HG02759 (cell line): Measurements from ENCODE around the gene NR1D2.
"Not testable (repeated sequence)": the region's sequence is repeated elsewhere in the genome, so short reads cannot be mapped to it uniquely, and the experiment has no call there.

Source experiments
- ATAC-seq: cut with Tn5 transposase; IDR thresholded peaks from one replicate; pipeline ENCODE4 v1.9.1; 2021; ENCODE audit warnings: mild to moderate bottlenecking, moderate library complexity; ENCODE audit not compliant: unreplicated experiment

NR1D2 gene

DNA sequence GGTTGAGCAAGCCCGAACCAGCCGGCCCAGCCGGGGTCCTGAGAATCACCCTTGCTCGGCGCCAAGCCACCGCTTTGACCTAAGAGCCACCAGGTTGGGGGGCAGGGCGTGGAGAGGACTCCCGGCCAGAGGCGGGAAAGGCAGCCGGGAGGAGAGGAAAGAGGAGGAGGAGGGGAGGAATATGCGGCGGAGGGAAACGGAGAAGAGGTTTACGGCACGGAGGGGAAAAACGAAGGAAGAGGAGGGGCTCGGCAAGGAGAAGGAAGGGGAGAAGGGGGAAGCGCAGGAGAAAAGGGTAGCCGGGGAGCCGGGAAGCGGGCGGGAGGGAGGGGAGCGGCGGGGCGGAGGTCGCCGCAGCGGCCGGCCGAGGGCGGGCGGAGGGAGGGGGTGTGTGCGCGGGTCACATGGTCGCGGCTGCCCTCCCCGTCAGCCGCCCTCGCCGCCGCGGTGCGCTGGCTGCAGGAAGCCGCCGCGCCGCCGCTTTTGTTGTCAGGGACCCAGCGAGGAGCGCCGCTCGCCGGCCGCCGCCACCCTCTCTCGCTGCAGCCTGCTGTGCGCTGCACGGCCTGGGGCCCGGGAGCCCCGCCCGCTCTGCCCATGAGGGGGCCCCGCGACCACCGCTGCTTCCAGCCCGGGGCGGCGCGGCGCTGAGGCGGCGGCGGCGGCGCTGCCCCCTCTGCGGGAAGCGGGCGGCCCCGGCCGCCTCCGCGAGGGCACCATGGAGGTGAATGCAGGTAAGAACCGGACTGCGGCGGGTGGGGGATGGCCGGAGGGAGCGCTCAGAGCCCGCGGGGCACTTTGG lies at the start of gene NR1D2:
NR1D2 (plus strand) TSS at position 426 of the 802 bp plus-strand sequence; CDS start at position 719, 293 bp downstream.
- peak; percentile 61 for ATAC-seq

DNA sequence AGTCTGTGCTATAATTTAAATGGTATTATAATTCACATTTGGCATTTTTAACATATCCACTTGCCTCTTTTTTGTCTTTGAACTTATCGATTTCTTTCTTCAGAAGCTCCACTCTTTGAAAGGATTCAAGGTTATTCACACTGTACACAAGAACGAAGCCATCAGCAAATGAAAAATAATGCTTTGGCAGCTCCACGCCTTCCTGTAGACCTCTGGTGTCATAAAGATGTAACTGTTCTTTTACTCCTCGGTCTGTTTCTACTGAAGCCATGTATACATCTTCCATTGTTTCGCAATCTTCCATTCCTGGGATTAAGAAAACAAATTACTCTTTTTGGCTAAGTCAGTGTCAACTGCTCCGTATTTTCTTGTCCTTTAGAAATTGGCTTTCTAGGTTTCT lies 44.3 kb upstream of the NR1D2 start:
- ATAC-seq = no peak

DNA sequence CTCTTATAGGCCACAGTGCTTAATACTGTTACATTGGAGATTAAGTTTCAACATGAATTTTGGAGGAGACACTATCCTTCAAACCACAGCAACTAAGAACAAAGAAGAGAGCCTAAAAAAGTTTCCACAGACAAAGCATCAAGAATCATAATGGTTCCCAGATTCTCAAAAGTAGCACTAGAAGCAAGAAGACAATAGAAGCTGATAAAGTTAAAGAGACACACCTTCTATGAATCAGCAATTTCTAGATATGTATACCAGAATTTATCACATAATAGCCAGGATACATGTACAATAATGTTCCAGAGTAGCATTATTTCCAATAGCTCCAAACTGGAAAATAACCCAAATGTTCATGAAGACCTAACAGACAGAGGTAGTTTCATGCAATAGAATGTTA lies 40.5 kb upstream of the NR1D2 start:
- no peak for ATAC-seq

DNA sequence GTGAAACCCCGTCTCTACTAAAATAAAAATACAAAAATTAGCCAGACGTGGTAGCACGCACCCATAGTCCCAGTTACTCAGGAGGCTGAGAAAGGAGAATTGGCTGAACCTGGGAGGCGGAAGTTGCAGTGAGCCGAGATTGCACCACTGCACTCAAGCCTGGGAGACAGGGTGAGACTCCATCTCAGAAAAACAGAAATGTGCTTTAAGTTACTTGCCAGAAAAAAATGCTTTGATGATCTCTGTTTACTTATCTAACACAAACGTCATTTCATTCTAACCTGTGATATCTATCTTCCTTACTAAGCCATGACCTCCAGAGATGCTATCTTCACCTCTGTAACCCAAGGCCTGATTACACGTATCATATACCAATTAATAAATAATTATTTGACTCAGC lies 35.7 kb upstream of the NR1D2 start:
- no peak for ATAC-seq

DNA sequence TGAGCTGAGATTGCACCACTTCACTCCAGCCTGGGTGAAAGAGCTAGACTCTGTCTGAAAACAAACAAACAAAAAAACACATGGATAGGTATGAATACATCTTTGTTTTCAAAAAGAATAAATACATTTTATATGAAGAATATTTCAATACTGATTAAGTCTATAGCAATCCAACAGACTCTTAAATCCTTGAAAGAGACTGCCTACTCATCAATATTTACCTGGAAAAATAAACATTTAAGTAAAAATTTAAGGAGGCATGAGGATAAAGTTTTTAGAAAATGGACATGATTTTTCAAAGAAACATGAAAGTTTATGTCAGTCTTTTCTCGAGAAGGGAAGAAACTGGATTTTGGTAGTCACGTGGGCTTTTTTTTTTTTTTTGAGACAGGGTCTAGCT lies 33.7 kb upstream of the NR1D2 start:
- no peak for ATAC-seq

DNA sequence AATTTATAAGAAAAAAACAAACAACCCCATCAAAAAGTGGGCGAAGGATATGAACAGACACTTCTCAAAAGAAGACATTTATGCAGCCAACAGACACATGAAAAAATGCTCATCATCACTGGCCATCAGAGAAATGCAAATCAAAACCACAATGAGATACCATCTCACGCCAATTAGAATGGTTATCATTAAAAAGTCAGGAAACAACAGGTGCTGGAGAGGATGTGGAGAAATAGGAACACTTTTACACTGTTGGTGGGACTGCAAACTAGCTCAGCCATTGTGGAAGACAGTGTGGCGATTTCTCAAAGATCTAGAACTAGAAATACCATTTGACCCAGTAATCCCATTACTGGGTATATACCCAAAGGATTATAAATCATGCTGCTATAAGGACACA lies 32.8 kb upstream of the NR1D2 start:
- ATAC-seq = not testable (repeated sequence)

DNA sequence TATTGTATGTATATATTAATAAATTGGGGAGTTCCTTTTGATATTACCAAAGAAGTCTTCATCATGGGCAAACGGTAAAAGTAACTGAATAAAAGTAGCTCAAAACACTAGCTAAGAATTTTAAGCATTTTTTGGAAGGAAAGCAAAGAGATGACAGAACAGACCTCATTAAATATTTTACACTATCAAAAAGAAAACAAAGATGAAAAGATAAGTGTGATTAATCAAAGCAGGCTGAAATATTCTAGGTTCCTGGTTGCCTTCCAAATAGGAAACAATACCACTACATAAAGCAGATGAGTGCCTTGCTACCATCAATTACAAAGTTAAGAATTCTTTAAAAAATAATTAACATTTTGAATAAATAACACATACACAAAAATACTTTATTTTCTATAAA lies 31.9 kb upstream of the NR1D2 start:
- no peak for ATAC-seq

DNA sequence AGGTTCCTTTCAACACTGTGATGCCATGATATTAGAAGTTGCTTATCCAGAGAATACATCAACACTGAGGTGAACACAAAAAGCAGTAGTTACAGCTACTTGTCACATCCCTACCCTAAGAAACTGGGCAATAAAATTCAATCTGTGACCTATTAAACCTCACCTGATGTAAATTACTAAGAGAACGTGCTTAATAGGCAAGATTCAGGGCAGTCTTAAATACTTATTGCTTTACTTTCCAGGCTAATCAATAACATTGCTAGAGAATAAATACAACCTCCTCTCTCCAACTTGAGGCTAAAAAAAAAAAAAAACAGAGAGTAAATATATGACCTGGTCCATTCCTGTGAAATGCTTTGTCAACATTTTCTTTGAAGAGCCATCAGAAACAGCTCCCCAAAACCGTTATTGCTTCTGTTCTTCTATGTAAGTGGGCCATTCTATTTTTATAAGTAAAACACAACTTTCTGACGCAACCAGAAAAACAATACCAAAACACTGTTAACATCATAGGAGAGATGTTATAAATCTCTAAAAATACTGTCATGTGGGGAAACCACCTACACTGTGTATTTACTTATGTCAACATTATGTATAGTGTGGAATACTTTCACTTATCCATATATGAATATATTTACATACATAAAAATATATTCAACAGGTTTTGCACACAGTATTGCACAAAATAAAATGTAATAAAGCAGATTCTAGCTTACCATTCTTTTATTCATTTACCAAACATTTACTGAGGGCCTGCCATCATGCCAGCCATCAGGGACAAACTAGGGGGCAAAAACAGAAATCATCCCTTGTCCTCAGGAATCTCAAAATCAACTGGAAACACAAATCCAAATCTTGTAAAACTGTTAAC lies 31.0 kb upstream of the NR1D2 start:
- no peak for ATAC-seq

DNA sequence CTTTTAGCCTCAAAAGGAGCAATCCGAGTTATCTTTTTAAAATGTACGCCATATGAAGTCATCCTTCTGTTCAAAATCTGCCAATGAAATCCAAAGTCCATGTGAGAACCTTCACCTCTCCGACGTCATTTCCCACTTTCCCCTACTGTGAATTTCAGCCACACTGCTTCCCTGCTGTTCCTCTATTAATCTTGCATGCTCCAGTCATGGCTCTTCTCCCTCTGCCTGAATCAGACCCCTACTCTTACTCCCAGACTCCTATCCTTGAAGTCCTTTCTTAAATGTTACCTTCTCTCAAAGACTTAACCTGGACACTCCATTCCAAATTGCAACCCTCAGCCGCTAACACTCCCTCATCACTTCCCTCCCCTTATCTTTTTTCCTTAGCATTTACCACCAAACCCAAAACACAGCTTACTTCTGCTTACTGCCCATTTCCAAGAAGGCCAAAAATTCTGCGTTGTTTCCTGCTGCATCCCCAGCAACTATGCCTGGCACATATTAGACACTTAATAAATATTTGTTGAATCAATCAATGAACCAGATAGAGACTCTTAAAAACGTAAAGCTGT lies 29.5 kb upstream of the NR1D2 start:
- no peak for ATAC-seq

DNA sequence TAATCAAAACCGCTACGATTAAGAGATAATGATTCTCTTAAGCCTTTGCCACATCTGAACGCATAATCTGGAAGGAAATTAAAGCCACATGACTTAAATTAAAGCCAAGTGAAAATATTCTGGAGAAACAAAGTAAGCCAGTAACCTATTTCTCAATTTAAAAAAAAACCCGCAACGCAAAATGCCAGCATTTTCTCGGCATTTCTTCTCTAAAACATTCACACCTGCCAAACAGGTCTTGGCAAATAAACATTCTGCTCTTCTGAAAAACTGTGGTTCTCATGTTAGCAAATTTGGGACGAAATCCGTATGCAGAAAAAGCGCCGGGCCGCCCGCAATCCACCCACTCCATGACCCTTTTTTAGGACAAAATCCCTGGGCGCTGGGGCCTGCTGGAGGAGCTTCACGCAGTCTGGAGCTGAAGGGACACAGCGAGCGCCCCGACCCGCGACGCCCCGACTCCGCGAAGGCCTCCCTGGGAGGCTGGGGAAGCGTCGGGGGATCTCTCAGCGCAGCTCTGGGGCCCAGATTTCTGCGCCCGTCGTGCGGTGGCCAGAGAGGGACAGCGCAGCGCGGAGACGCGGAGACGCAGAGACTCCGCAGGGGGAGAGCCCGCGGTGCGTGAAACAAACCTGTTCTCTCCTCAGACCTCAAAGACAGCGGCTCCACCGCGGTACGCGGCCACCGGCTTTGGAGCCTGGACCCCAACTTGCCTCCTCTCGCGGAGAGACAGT lies 28.8 kb upstream of the NR1D2 start:
- peak; percentile 45 for ATAC-seq

DNA sequence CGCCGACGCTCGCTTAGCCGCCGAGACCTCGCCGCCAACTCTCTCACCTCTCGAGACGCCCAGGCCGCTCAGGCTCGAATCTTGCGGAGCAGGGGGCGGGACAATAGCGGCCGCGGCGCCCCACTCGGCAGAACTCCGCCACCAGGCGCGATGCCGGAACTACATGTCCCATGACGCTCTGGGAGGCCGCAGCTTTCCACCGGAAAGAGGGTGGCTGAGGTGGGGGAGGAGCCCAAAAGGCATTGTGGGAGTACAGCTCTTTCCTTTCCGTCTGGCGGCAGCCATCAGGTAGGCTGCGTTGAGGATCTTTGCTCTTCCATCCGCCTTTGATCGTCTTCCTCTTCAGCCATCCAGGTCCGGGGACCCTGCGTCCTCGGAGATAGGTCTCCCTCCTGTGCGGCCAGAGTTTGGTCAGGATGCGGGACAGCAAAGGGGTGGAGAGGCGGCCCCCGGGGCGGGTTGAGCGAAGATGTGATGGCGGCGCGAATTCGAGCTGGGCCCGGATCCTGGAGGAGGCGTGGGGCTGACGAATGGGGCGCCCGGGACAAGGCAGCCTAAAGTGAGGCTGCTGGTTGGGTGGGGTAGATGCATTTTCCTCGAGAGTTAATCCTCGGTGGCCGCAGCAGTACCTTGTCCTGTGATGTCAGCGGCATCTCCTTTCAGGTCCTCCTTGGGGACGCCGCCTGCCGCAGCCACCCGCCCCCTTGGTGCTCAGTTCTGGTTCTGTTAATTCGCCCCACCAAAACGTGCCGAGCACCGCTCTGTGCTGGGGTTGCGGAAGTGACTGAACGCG lies 28.0 kb upstream of the NR1D2 start, which contains the start of the genes NKIRAS1 and RPL15:
NKIRAS1 (minus strand) TSS at position 105 of the 793 bp plus-strand sequence. CDS start 6,086 bp downstream, outside the sequence.
RPL15 (plus strand) TSS at position 247 of the 793 bp plus-strand sequence. CDS start 728 bp downstream, outside the sequence.
- peak; percentile 92 for ATAC-seq

DNA sequence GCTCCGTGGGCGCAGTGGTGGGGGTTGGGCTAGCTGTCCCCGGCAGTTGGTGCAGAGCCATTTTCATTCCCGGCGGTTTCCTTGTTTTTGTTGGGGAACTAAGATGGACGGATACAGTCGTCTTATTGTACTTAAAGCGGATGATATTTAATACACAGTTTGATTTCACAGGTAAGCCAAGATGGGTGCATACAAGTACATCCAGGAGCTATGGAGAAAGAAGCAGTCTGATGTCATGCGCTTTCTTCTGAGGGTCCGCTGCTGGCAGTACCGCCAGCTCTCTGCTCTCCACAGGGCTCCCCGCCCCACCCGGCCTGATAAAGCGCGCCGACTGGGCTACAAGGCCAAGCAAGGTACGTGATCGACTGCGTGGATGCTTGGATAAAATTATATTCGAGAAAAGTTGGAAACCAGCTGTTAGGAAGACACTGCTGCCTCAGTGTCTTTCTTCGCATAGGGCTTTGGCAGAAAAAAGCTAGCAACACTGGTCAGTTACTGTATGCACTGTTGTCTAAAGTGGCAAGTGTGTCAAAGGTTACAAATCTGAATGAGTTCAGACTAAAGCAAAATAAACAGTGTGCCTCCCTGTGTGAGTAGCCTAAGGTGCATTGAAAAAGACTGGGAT lies 27.3 kb upstream of the NR1D2 start:
- ATAC-seq = not testable (repeated sequence)

DNA sequence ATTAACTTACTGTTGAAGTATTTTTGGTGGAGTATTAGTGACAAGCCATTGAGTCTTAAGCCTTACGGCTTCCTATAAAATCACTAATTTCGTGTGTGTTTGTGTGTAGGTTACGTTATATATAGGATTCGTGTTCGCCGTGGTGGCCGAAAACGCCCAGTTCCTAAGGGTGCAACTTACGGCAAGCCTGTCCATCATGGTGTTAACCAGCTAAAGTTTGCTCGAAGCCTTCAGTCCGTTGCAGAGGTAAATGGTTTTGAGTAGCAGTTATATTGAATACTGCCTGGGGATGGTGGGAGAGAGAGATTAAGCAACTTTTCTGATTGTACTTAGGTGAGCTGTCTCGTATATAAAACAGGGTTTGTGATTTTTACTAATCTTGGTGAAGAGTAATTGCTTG lies 26.8 kb upstream of the NR1D2 start:
- ATAC-seq = not testable (repeated sequence)

DNA sequence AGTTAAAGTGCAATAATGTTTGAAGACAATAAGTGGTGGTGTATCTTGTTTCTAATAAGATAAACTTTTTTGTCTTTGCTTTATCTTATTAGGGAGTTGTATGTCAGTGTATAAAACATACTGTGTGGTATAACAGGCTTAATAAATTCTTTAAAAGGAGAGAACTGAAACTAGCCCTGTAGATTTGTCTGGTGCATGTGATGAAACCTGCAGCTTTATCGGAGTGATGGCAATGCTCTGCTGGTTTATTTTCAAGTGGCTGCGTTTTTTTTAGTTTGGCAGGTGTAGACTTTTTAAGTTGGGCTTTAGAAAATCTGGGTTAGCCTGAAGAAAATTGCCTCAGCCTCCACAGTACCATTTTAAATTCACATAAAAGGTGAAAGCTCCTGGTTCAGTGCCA lies 25.5 kb upstream of the NR1D2 start:
- no peak for ATAC-seq

DNA sequence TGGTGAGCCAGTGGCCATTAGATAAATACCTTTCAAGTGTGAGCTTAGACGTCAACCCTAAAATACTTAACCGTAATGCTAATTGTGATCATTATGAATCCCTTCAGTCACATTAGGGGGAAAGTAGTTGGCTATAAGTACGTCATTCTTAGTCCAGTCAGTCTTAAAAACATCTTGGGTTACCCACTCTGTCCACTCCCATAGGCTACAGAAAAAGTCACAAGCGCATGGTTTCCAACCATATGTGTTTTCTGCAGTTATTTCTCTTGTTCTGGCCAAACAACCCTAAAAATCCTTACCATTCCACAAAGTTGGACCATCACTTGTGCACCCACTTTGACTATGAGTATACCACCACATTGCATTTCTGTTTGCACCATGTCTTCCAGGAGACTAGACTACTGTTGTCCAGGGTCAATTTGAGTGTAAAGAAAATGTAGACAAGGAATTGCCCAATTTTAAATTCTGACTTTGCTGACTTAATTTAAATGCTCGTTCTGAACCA lies 24.9 kb upstream of the NR1D2 start:
- no peak for ATAC-seq

DNA sequence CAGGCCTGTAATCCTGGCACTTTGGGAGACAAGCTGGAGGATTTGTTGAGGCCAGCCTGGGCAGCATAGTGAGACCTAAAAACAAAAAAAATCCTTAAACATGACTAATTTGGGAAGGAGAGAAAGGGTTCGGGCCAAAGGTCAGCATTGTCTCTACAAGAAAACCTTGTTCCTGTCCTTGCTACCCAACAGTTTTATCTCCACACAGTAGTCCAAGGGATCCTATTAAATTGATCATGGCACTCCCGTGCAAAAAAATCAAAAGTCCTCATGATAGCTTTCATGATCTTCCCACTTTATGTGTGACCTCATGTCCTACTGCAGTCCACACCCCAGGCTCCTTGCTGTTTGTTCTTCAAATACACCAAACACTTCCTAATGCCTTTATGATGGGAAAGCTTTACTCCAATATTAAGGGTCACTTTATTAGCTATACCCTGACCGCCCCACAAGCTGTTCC lies 24.0 kb upstream of the NR1D2 start:
- ATAC-seq = no peak

DNA sequence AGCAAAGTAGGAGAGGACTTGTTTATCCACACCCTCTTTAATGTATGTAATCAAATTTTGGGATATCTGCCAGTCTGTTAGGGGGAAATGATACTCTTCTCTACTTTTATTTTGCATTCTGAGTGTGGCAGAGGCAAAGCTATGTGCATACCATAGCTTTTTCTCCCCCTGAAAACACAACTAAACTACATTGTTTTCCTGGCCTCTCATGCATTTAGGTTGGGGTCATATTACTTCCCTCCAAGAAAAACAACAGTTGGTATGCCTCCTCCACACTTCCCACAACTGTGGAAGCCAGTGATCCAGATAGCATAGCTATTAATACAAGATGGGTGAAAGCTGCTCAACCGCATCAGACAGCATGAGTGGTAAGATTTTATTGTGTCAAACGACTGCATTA lies 21.3 kb upstream of the NR1D2 start:
- no peak for ATAC-seq

DNA sequence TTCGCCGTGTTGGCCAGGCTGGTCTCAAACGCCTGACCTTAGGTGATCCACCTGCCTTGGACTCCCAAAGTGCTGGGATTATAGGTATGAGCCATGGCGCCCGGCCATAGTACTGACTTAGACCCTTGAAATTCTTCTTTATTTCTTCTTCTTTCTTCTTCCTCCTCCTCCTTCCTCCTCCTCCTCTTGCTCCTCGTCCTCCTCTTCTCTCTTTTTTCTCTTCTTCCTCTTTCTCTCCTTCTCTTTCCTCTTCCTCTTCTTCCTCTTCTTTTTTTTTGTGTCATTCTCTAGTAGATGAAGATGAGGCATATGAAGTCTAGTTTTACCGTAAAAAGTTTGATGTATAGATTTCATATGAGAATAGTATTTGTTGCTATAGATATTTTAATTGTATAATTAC lies 18.8 kb upstream of the NR1D2 start:
- ATAC-seq = no peak

DNA sequence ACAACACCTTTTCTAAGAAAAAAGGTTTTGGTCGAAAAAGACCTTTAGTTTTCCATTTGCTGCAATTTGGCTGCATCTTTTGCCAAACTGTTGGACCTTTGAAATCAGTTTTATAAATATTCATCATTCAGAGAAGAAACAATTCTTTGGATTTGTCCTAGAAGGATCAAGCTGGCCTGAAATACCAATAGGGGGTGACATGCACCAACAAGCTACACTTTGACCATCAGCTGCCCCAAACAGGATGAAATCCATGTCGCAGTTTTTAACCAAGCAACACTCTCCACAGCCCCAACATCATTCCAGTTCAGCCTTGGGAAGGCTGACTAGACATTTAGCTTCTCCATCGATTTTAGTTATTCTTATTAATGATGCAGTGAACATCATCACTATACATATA lies 18.4 kb upstream of the NR1D2 start:
- no peak for ATAC-seq
